Psoas muscle (tissue), 8 donors: ENCODE data around the gene IPO4. TPM values are rescaled to one million over a fixed set of nuclear protein-coding genes. Genes with fewer than 3 reads are reported as not detected.
A peak's percentile ranks its signal among the peaks of the same experiment; 100 is the strongest.

Source experiments
- ATAC-seq, 4 donors: fragments of 200-7000 bp; cut with Tn5 transposase; one replicate each; pipeline ENCODE4 v1.9.1; 2020; ENCODE audit warnings: moderate library complexity in 3 of 4, mild to moderate bottlenecking in 2 of 4
- DNase-seq, 2 donors: peaks; one replicate each; pipeline ENCODE4 v3.0.0-alpha.2; 2020
- H3K27ac ChIP-seq: fragments of 200-600 bp; one replicate; pipeline ENCODE4 v1.8.0; 2022
- H3K27me3 ChIP-seq, 3 donors: fragments of 200-600 bp in 1 of 3; one replicate each; pipeline versions ENCODE4 v1.6.1 to v1.8.0; 2013 to 2022; ENCODE audit warnings: low read length in 2 of 3, mild to moderate bottlenecking in 2 of 3, moderate library complexity in 1 of 3; ENCODE audit not compliant: insufficient read depth in 3 of 3
- H3K36me3 ChIP-seq, 2 donors: fragments of 200-600 bp in 1 of 2; one replicate each; pipeline versions ENCODE4 v1.6.1 to v1.8.0; 2013 to 2022; ENCODE audit warnings: low read depth in 1 of 2, mild to moderate bottlenecking in 1 of 2, moderate library complexity in 1 of 2; ENCODE audit not compliant: insufficient read depth in 1 of 2
- H3K4me1 ChIP-seq: fragments of 200-600 bp; one replicate; pipeline ENCODE4 v1.8.0; 2022
- H3K4me3 ChIP-seq: fragments of 200-600 bp; one replicate; pipeline ENCODE4 v1.8.0; 2022; ENCODE audit warnings: mild to moderate bottlenecking
- H3K9me3 ChIP-seq: fragments of 200-600 bp; one replicate; pipeline ENCODE4 v1.8.0; 2022
- CTCF ChIP-seq: fragments of 200-600 bp; IDR thresholded peaks from one replicate; pipeline ENCODE4 v1.8.0; 2022; ENCODE audit warnings: antibody characterized with exemption
- WGBS, 3 donors: extraction: QIAGEN DNeasy Blood & Tissue Kit; methylation state at CpG; one replicate each; pipeline versions ENCODE4 v1.1.6 to v1.1.7; 2013; 5-methylcytosine and 5-hydroxymethylcytosine counted together
- intact Hi-C, 2 donors: fragments of 100-400 bp; cut with DNase I; formaldehyde crosslinking; loops; one replicate each; pipeline versions ENCODE4 v1.11.0 to v1.14.2; 2022
- polyA plus RNA-seq, 3 donors: library from polyadenylated mRNA; stranded (reverse); fragments of 200-250 nt; gene quantifications; one replicate each; pipeline ENCODE4 v1.2.3, GENCODE V29; 2013
- total RNA-seq, 4 donors: library from RNA; stranded (reverse); fragmentation: NEBNext Ultra II Directional in 2 of 4; extraction: Animal tissue kit (Norgen Biotek cat#: 25700) in 2 of 4; gene quantifications; one replicate each; pipeline versions ENCODE4 v1.2.1 to v1.2.4, GENCODE V29; 2021 to 2023
- donor health status: healthy with polysubstance abuse.
- donor health status: DM: no; HTN: no; CAD: no; lungs with moderate emphysema.
- donor health status: Bipolar disorder and iron deficiency.
- donor health status: healthy.
- donor health status: DM: yes; HTN: yes; CAD: no.
- donor health status: DM: no; HTN: no; CAD: no.
- donor health status: DM: no; HTN: no; CAD: no.
- donor health status: DM: yes; HTN: yes; CAD: no.

The IPO4 gene
- total and polyA plus RNA-seq, 7 donors: 28.8 to 99.7 (median 62.4) TPM

- DNase-seq: no peak
- intact Hi-C loops: no loop called here
- Histone ChIP-seq H3K4me3 (no peak overlapping the region), H3K27ac (no peak overlapping the region), H3K9me3 (no peaks in the 10 kb centered on the region), H3K36me3 (peaks cover 0 to 65% of the 10 kb centered on the region in 2 donors), H3K27me3 (no peaks in the 10 kb centered on the region), H3K4me1 (peaks cover 18% of the 10 kb centered on the region)
- TF ChIP-seq CTCF: no peak
- ATAC-seq: no peak
- 85 to 92% (median 91%) methylated on average over 9 of the region's 9 CpGs for WGBS, 3 donors
Observed at GRCh38 chr14:24150061-24150460, 38.6 kb downstream of the IPO4 start.

GRCh38 chr14:24149302-24149969, 39.2 kb downstream of the IPO4 start:
- Histone ChIP-seq H3K36me3 (peaks cover 0 to 64% of the 10 kb centered on the region in 2 donors), H3K4me3 (no peak overlapping the region), H3K9me3 (no peaks in the 10 kb centered on the region), H3K27ac (no peak overlapping the region), H3K27me3 (no peaks in the 10 kb centered on the region), H3K4me1 (peaks cover 18% of the 10 kb centered on the region)
- 89 to 95% (median 90%) methylated on average over 3 of the region's 3 CpGs for WGBS, 3 donors
- intact Hi-C loops: loop anchor here (5.0 kb wide), 1 partner anchor 37 kb away; the partner anchor contains the start of genes DCAF11 (in 2 of the 2) and NRL (in 2 of the 2)
- ATAC-seq (no peak), DNase-seq (no peak)
- TF ChIP-seq CTCF: no peak

GRCh38 chr14:24147761-24148428, 40.7 kb downstream of the IPO4 start:
- DNase-seq (no peak), ATAC-seq (no peak)
- TF ChIP-seq CTCF: no peak
- Histone ChIP-seq H3K9me3 (no peaks in the 10 kb centered on the region), H3K36me3 (peaks cover 0 to 61% of the 10 kb centered on the region in 2 donors), H3K27me3 (no peaks in the 10 kb centered on the region), H3K4me3 (peak overlapping the region; percentile 97), H3K27ac (peak overlapping the region; percentile 86), H3K4me1 (peaks cover 32% of the 10 kb centered on the region)
- WGBS, 3 donors: 3 to 6% (median 4%) methylated on average over 21 to 29 of the region's 29 CpGs
- intact Hi-C loops: loop anchor here (5.0 kb wide), 1 partner anchor 36 kb away; the partner anchor contains the start of genes DCAF11 (in 2 of the 2) and NRL (in 2 of the 2)

- ATAC-seq: peak; percentile 92 to 95 (median 94)
- peak; percentile 98 to 99 for DNase-seq
- Histone ChIP-seq H3K27me3 (no peaks in the 10 kb centered on the region), H3K4me1 (peaks cover 39% of the 10 kb centered on the region), H3K27ac (peak within 1 kb of the TSS; percentile 86), H3K36me3 (peaks cover 0 to 54% of the 10 kb centered on the region in 2 donors), H3K4me3 (peak within 1 kb of the TSS; percentile 97), H3K9me3 (no peaks in the 10 kb centered on the region)
- intact Hi-C loops: loop anchor here (5.0 kb wide), 1 partner anchor 35 kb away; the partner anchor contains the start of genes DCAF11 (in 2 of the 2) and NRL (in 2 of the 2)
- WGBS, 3 donors: 1% methylated on average over 39 to 57 of the region's 57 CpGs
- TF ChIP-seq CTCF: no peak
Observed at GRCh38 chr14:24146978-24147760, 41.4 kb downstream of the IPO4 start, which contains the start of gene RNF31. RNF31 (plus strand) TSS chr14:24147498; CDS start chr14:24147699, 201 bp downstream.
